ENCODE data around the gene KSR1.

KSR1 gene

GRCh38 chr17:27600471-27600870 is 144.2 kb downstream of the KSR1 start:
- FAIRE-seq (no peak), DNase-seq (ENCODE audit: insufficient read length) (no peak)
- TF ChIP-seq POLR2A (IDR thresholded peaks at IDR 0.05; ENCODE audit: low read depth, low read length) (no peak), POLR2AphosphoS5 (IDR thresholded peaks at IDR 0.05; ENCODE audit: low read depth, low read length) (no peak), TAF1 (IDR thresholded peaks at IDR 0.05; ENCODE audit: borderline replicate concordance, low read depth, low read length) (no peak)

- TF ChIP-seq POLR2AphosphoS5 (IDR thresholded peaks at IDR 0.05; ENCODE audit: low read depth, low read length) = no peak
- TF ChIP-seq TAF1 (IDR thresholded peaks at IDR 0.05; ENCODE audit: borderline replicate concordance, low read depth, low read length) = no peak
- TF ChIP-seq POLR2A (IDR thresholded peaks at IDR 0.05; ENCODE audit: low read depth, low read length) = no peak
- DNase-seq (ENCODE audit: insufficient read length) = peak; percentile 46
- peak; percentile 85 for FAIRE-seq
These were observed 145.1 kb downstream of the KSR1 start for GRCh38 chr17:27601069-27601974.

GRCh38 chr17:27601975-27602302 is 145.7 kb downstream of the KSR1 start:
- TF ChIP-seq POLR2AphosphoS5 (IDR thresholded peaks at IDR 0.05; ENCODE audit: low read depth, low read length) = no peak
- TF ChIP-seq TAF1 (IDR thresholded peaks at IDR 0.05; ENCODE audit: borderline replicate concordance, low read depth, low read length) = no peak
- TF ChIP-seq POLR2A (IDR thresholded peaks at IDR 0.05; ENCODE audit: low read depth, low read length) = no peak
- DNase-seq (ENCODE audit: insufficient read length) (no peak), FAIRE-seq (no peak)

GRCh38 chr17:27602721-27603420 is 146.6 kb downstream of the KSR1 start:
- FAIRE-seq (peak; percentile 85), DNase-seq (ENCODE audit: insufficient read length) (peak; percentile 75)
- no peak for TF ChIP-seq POLR2A (IDR thresholded peaks at IDR 0.05; ENCODE audit: low read depth, low read length)
- TF ChIP-seq POLR2AphosphoS5 (IDR thresholded peaks at IDR 0.05; ENCODE audit: low read depth, low read length) = no peak
- TF ChIP-seq TAF1 (IDR thresholded peaks at IDR 0.05; ENCODE audit: borderline replicate concordance, low read depth, low read length) = no peak

- FAIRE-seq = no peak
These were observed 147.1 kb downstream of the KSR1 start for GRCh38 chr17:27603421-27603770.

GRCh38 chr17:27603880-27604794 is 147.9 kb downstream of the KSR1 start:
- no peak for FAIRE-seq
- TF ChIP-seq POLR2AphosphoS5 (IDR thresholded peaks at IDR 0.05; ENCODE audit: low read depth, low read length) (no peak), POLR2A (IDR thresholded peaks at IDR 0.05; ENCODE audit: low read depth, low read length) (no peak), TAF1 (IDR thresholded peaks at IDR 0.05; ENCODE audit: borderline replicate concordance, low read depth, low read length) (no peak)

More at GRCh38 chr17:27603421-27603770, 147.1 kb downstream of the KSR1 start:
- no peak for DNase-seq (ENCODE audit: insufficient read length)
- TF ChIP-seq TAF1 (IDR thresholded peaks at IDR 0.05; ENCODE audit: borderline replicate concordance, low read depth, low read length) (no peak), POLR2AphosphoS5 (IDR thresholded peaks at IDR 0.05; ENCODE audit: low read depth, low read length) (no peak), POLR2A (IDR thresholded peaks at IDR 0.05; ENCODE audit: low read depth, low read length) (no peak)

GRCh38 chr17:27605409-27605808 is 149.2 kb downstream of the KSR1 start:
- TF ChIP-seq POLR2A (IDR thresholded peaks at IDR 0.05; ENCODE audit: low read depth, low read length) (no peak), TAF1 (IDR thresholded peaks at IDR 0.05; ENCODE audit: borderline replicate concordance, low read depth, low read length) (no peak), POLR2AphosphoS5 (IDR thresholded peaks at IDR 0.05; ENCODE audit: low read depth, low read length) (no peak)
- FAIRE-seq (no peak), DNase-seq (ENCODE audit: insufficient read length) (no peak)

More at GRCh38 chr17:27603880-27604794, 147.9 kb downstream of the KSR1 start:
- no peak for DNase-seq (ENCODE audit: insufficient read length)

GRCh38 chr17:27607521-27608091 is 151.4 kb downstream of the KSR1 start:
- FAIRE-seq = no peak
- TF ChIP-seq POLR2AphosphoS5 (IDR thresholded peaks at IDR 0.05; ENCODE audit: low read depth, low read length) (no peak), TAF1 (IDR thresholded peaks at IDR 0.05; ENCODE audit: borderline replicate concordance, low read depth, low read length) (no peak), POLR2A (IDR thresholded peaks at IDR 0.05; ENCODE audit: low read depth, low read length) (no peak)
- DNase-seq (ENCODE audit: insufficient read length) = no peak

- FAIRE-seq (no peak), DNase-seq (ENCODE audit: insufficient read length) (no peak)
- TF ChIP-seq POLR2A (IDR thresholded peaks at IDR 0.05; ENCODE audit: low read depth, low read length) = no peak
- no peak for TF ChIP-seq POLR2AphosphoS5 (IDR thresholded peaks at IDR 0.05; ENCODE audit: low read depth, low read length)
- TF ChIP-seq TAF1 (IDR thresholded peaks at IDR 0.05; ENCODE audit: borderline replicate concordance, low read depth, low read length) = no peak
These were observed 152.3 kb downstream of the KSR1 start for GRCh38 chr17:27608328-27609230.
